Fibroblast of lung (primary cell): Measurements from ENCODE around the gene FALEC. TPM values are rescaled to one million over a fixed set of nuclear protein-coding genes. Genes with fewer than 3 reads are reported as not detected.

Source experiments
- DNase-seq, 2 donors: peaks; one replicate each; pipeline versions ENCODE4 v3.0.0 to v3.0.0-alpha.2; 2010; ENCODE audit warnings: low read depth in 2 of 2
- H2AFZ ChIP-seq: 2 replicates; pipeline ENCODE4 v1.5.1; 2012; ENCODE audit warnings: low read length, control low read depth, inconsistent platforms
- H3K27ac ChIP-seq: 2 replicates; pipeline ENCODE4 v1.5.1; 2011; ENCODE audit warnings: low read length, control low read depth; ENCODE audit not compliant: insufficient read depth
- H3K27me3 ChIP-seq: 2 replicates; pipeline ENCODE4 v1.5.1; 2011; ENCODE audit warnings: mild to moderate bottlenecking, low read length; ENCODE audit not compliant: control insufficient read depth, insufficient read depth
- H3K36me3 ChIP-seq: 2 replicates; pipeline ENCODE4 v1.5.1; 2011; ENCODE audit warnings: low read length; ENCODE audit not compliant: control insufficient read depth, insufficient read depth
- H3K4me1 ChIP-seq: 2 replicates; pipeline ENCODE4 v1.5.1; 2011; ENCODE audit warnings: low read length; ENCODE audit not compliant: control insufficient read depth, insufficient read depth; ENCODE audit errors: extremely low read depth
- H3K4me2 ChIP-seq: 2 replicates; pipeline ENCODE4 v1.5.1; 2011; ENCODE audit warnings: low read length, control low read depth; ENCODE audit not compliant: insufficient read depth; ENCODE audit errors: extremely low read depth
- H3K4me3 ChIP-seq, 4 experiments: fragments of 200-600 bp in 1 of 4; sonication (generic) in 1 of 4; replicated peaks in 1 of 4; 2 replicates each; pipeline ENCODE4 v1.5.1; 2011 to 2016; ENCODE audit warnings: low read length in 4 of 4, low read depth in 3 of 4, mild to moderate bottlenecking in 3 of 4, control low read depth in 2 of 4, inconsistent platforms in 1 of 4, mixed read lengths in 1 of 4; ENCODE audit not compliant: insufficient read depth in 1 of 4; ENCODE audit errors: control extremely low read depth in 1 of 4
- H3K79me2 ChIP-seq: 2 replicates; pipeline ENCODE4 v1.5.1; 2012; ENCODE audit warnings: mild to moderate bottlenecking, low read length, inconsistent platforms; ENCODE audit not compliant: control insufficient read depth, insufficient read depth
- H3K9ac ChIP-seq: 2 replicates; pipeline ENCODE4 v1.5.1; 2011; ENCODE audit warnings: mild to moderate bottlenecking, low read length, control low read depth; ENCODE audit not compliant: insufficient read depth
- H3K9me3 ChIP-seq: 2 replicates; pipeline ENCODE4 v1.5.1; 2012; ENCODE audit warnings: low read depth, low read length; ENCODE audit not compliant: control insufficient read depth, insufficient read depth
- H4K20me1 ChIP-seq: 2 replicates; pipeline ENCODE4 v1.5.1; 2011; ENCODE audit warnings: low read length; ENCODE audit not compliant: control insufficient read depth, insufficient read depth; ENCODE audit errors: extremely low read depth
- EZH2 ChIP-seq: IDR thresholded peaks from 2 replicates; pipeline ENCODE4 v1.5.1; 2012; ENCODE audit warnings: low read length, control low read depth, mild to moderate bottlenecking; ENCODE audit errors: missing control alignments
- polyA plus RNA-seq, 2 donors: library from polyadenylated mRNA; depleted of rRNA in 1 of 2; stranded (reverse) in 1 of 2; unstranded in 1 of 2; fragments of >200 nt; gene quantifications; 2 replicates each; pipeline ENCODE4 v1.2.1, GENCODE V29; 2011 to 2012; ENCODE audit warnings: missing spikeins in 1 of 2
- total RNA-seq: library from RNA; depleted of rRNA; stranded (reverse); fragments of >200 nt; gene quantifications from 2 replicates; pipeline ENCODE4 v1.2.1, GENCODE V29; 2014
- TF ChIP-seq, protein P1 (sequence below), 2 donors: IDR thresholded peaks in 1 of 2; conservative IDR thresholded peaks in 1 of 2; 1 replicate in 1 of 2; 2 replicates in 1 of 2; pipeline ENCODE4 v1.5.1; 2011 to 2012; ENCODE audit warnings: low read length in 2 of 2, control low read depth in 1 of 2, inconsistent platforms in 1 of 2, low read depth in 1 of 2, mild to moderate bottlenecking in 1 of 2

FALEC gene
- total and polyA plus RNA-seq, 2 donors (not counting 1 experiment from before 2014, with no cell fraction given) = 0.83 TPM; not detected in 1

DNA sequence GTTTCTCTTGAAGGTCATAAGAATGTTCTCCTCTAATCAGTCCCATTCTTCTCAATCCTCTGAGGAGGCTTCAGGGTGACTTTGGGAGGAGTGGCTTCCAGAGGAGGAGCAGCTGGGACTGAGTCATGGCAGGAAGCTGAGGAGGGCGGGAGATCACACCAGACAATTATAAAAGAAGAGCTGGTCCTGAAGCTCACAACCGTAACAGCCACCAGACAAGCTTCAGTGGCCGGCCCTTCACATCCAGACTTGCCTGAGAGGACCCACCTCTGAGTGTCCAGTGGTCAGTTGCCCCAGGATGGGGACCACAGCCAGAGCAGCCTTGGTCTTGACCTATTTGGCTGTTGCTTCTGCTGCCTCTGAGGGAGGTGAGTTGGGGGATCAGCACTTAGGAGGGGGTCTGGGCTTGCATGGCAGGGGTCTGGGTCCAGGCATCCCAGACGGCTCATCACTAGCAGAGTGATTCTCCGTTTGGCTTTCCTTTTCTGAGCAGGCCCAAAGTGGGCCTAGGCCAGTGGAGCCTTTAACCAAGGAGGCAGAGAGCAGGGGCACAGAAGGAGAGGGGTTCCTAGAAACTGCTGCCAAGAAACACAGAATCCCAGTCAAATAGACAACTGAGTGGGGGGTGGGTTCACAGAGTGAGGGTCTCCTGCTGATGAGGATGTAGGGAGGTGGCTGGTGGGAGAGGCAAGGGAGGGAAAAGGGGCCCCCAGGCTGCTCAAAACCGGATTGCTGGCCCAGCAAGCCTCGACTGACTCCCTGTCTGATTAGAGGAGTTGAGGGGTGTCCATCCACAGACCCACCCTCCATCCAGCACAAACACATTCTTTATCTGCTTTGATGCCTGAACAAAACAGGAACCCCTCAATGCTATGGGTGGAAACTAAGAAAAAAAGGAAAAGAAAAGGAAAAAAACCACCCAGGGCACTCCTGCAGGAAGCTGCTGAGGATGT lies 7.4 kb upstream of the FALEC start, which contains the start of gene ECM1:
ECM1 (plus strand) TSS at position 198 of the 953 bp plus-strand sequence; CDS start at position 299, 101 bp downstream.
- H3K36me3 ChIP-seq = peaks cover 34% of the 10 kb centered on the region
- H3K27me3 ChIP-seq = no peaks in the 10 kb centered on the region
- H4K20me1 ChIP-seq = no peaks in the 10 kb centered on the region
- H3K9me3 ChIP-seq = no peaks in the 10 kb centered on the region
- peak within 1 kb of the TSS; percentile 91 for H3K4me2 ChIP-seq
- peaks cover 19% of the 10 kb centered on the region for H3K79me2 ChIP-seq
- peak within 1 kb of the TSS; percentile 91 for H3K27ac ChIP-seq
- TF ChIP-seq, protein P1, sequence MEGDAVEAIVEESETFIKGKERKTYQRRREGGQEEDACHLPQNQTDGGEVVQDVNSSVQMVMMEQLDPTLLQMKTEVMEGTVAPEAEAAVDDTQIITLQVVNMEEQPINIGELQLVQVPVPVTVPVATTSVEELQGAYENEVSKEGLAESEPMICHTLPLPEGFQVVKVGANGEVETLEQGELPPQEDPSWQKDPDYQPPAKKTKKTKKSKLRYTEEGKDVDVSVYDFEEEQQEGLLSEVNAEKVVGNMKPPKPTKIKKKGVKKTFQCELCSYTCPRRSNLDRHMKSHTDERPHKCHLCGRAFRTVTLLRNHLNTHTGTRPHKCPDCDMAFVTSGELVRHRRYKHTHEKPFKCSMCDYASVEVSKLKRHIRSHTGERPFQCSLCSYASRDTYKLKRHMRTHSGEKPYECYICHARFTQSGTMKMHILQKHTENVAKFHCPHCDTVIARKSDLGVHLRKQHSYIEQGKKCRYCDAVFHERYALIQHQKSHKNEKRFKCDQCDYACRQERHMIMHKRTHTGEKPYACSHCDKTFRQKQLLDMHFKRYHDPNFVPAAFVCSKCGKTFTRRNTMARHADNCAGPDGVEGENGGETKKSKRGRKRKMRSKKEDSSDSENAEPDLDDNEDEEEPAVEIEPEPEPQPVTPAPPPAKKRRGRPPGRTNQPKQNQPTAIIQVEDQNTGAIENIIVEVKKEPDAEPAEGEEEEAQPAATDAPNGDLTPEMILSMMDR (conservative IDR thresholded peaks at IDR 0.05 in 1 of 2, IDR thresholded peaks at IDR 0.05 in 1 of 2; ENCODE audit: low read depth in 1 of 2, low read length in 2 of 2) = no peak
- TF ChIP-seq EZH2 = no peak
- peak; percentile 75 to 83 for DNase-seq
- H2AFZ ChIP-seq = peak within 1 kb of the TSS; percentile 54
- peaks cover 14% of the 10 kb centered on the region for H3K4me1 ChIP-seq
- peak within 1 kb of the TSS; percentile 26 to 66 (median 57) for H3K4me3 ChIP-seq
- peak within 1 kb of the TSS; percentile 63 for H3K9ac ChIP-seq

DNA sequence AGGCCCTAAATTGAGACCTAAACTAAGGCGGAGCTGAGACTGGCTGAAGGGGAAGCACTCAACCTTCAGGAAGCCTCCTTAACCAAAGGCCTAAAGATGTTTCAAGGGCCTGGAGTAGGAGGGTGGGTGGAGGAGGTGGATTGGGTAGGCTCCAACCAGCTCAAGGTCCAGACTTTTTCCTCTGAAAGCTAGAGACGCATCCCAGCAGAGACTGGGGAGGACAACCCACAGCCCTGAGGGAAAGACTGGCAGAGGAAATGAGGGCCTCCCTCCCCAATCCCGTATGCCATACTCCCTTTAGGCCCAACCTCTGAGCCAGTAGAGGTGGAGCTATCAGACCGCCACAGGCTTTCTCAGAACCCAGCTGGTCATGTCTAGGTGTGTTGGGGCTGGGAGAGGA lies 6.6 kb upstream of the FALEC start:
- Histone ChIP-seq H4K20me1 (no peaks in the 10 kb centered on the region), H3K79me2 (peaks cover 19% of the 10 kb centered on the region), H3K4me2 (peak overlapping the region; percentile 91), H3K36me3 (peaks cover 34% of the 10 kb centered on the region), H3K27me3 (no peaks in the 10 kb centered on the region), H3K4me3 (peak overlapping the region in 3 of 4 experiments; percentile 55 to 66 (median 59)), H3K4me1 (peaks cover 19% of the 10 kb centered on the region), H2AFZ (no peak overlapping the region), H3K27ac (peak overlapping the region; percentile 91), H3K9me3 (no peaks in the 10 kb centered on the region), H3K9ac (no peak overlapping the region)
- DNase-seq = no peak
- TF ChIP-seq EZH2 = no peak
- TF ChIP-seq, protein P1 (conservative IDR thresholded peaks at IDR 0.05 in 1 of 2, IDR thresholded peaks at IDR 0.05 in 1 of 2; ENCODE audit: low read depth in 1 of 2, low read length in 2 of 2) = no peak

DNA sequence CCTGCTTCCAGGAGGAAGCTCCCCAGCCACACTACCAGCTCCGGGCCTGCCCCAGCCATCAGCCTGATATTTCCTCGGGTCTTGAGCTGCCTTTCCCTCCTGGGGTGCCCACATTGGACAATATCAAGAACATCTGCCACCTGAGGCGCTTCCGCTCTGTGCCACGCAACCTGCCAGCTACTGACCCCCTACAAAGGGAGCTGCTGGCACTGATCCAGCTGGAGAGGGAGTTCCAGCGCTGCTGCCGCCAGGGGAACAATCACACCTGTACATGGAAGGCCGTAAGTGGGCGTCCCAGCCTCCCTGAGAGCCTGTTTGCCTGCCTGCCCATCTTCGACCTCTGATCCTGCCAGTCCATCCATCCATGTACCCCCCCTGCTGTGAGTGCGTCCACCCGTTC lies 4.0 kb upstream of the FALEC start:
- H3K27me3 ChIP-seq = no peaks in the 10 kb centered on the region
- peaks cover 24% of the 10 kb centered on the region for H3K4me1 ChIP-seq
- H3K9ac ChIP-seq = no peak overlapping the region

More for the DNA sequence above, 4.0 kb upstream of the FALEC start:
- TF ChIP-seq, protein P1 (conservative IDR thresholded peaks at IDR 0.05 in 1 of 2, IDR thresholded peaks at IDR 0.05 in 1 of 2; ENCODE audit: low read depth in 1 of 2, low read length in 2 of 2) = no peak
- no peak for TF ChIP-seq EZH2
- peaks cover 24% of the 10 kb centered on the region for H3K36me3 ChIP-seq
- no peak overlapping the region for H3K27ac ChIP-seq
- H2AFZ ChIP-seq = no peak overlapping the region
- H3K4me3 ChIP-seq = no peak overlapping the region
- no peaks in the 10 kb centered on the region for H4K20me1 ChIP-seq
- no peaks in the 10 kb centered on the region for H3K9me3 ChIP-seq
- DNase-seq = no peak
- peaks cover 19% of the 10 kb centered on the region for H3K79me2 ChIP-seq
- no peak overlapping the region for H3K4me2 ChIP-seq
